Stimulated activated naive CD8-positive, alpha-beta T cell treated with anti-CD3 and anti-CD28 coated beads, Interleukin-15, Interleukin-2, amounts not matched to agents 100 ng/mL and 50 ng/mL, for 24 hours (primary cell): ENCODE measurements around the gene FGD4.
"Not testable (repeated sequence)": the region's sequence is repeated elsewhere in the genome, so short reads cannot be mapped to it uniquely, and the experiment has no call there.

Source experiments
- H3K27ac Mint-ChIP-seq: one replicate; pipeline ENCODE4 v1.8.0; 2021; ENCODE audit warnings: mild to moderate bottlenecking, mixed read lengths
- H3K27me3 Mint-ChIP-seq: one replicate; pipeline ENCODE4 v1.8.0; 2021; ENCODE audit warnings: mixed read lengths
- H3K36me3 Mint-ChIP-seq: one replicate; pipeline ENCODE4 v1.8.0; 2021; ENCODE audit warnings: low read depth, mixed read lengths
- H3K4me1 Mint-ChIP-seq: one replicate; pipeline ENCODE4 v1.8.0; 2021; ENCODE audit warnings: low read depth, mixed read lengths
- H3K4me3 Mint-ChIP-seq: one replicate; pipeline ENCODE4 v1.8.0; 2021; ENCODE audit warnings: mild to moderate bottlenecking, mixed read lengths
- H3K9me3 Mint-ChIP-seq: one replicate; pipeline ENCODE4 v1.8.0; 2021; ENCODE audit warnings: mixed read lengths

The FGD4 gene

DNA sequence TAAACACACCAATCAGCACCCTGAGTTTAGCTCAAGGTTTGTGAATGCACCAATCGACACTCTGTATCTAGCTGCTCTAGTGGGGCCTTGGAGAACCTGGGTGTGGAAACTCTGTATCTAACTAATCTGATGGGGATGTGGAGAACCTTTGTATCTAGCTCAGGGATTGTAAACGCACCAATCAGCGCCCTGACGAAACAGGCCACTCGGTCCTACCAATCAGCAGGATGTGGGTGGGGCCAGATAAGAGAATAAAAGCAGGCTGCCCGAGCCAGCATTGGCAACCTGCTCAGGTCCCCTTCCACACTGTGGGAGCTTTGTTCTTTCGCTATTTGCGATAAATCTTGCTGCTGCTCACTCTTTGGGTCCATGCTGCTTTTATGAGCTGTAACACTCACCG is 127.0 kb downstream of the FGD4 start:
- H3K4me3 Mint-ChIP-seq, H3K27ac Mint-ChIP-seq, H3K27me3 Mint-ChIP-seq, H3K9me3 Mint-ChIP-seq, H3K36me3 Mint-ChIP-seq: not testable (repeated sequence)
- H3K4me1 Mint-ChIP-seq, result peaks cover 14% of the 10 kb centered on the region

DNA sequence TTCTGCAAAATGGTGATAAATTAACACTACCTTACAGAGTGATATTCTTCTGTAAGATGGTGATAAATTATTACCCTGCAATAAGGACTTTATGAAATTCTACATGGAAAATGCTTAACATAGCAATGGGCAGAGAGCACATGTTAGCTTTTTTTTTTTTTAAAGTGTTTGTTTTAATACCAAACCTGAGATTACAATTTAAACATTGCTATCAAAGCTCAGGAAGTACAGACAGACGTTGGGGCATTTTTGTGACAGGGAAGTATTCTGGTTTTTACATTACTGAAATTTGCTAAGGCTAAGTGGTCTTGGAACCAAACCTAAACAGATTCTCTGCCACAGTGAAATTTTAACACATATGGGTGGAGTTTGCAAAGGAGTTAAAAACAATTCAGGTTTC is 133.1 kb downstream of the FGD4 start:
- Mint-ChIP-seq H3K27me3 (peaks cover 7% of the 10 kb centered on the region), H3K36me3 (no peaks in the 10 kb centered on the region), H3K4me3 (no peak overlapping the region), H3K9me3 (no peaks in the 10 kb centered on the region), H3K4me1 (peaks cover 6% of the 10 kb centered on the region), H3K27ac (no peak overlapping the region)

DNA sequence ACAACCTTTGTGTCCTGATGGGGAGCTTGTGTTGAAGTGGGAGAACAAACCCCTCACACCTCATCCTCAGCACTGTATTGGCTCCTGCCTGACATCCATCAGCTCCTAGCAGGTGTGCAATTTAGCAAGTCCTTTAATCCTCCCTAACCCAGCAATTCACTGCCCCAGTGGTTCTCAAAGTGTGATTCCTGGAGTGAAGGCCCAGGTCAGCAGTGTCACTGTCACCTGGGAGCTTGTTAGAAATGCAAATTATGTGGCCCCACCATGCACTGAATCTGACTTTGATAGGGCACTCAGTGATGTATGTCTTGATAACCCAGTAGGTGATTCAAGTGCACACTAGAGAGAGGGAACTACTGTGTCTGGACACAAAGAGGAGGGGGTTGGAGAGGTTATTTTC is 133.6 kb downstream of the FGD4 start:
- Mint-ChIP-seq H3K9me3 (no peaks in the 10 kb centered on the region), H3K4me3 (no peak overlapping the region), H3K36me3 (no peaks in the 10 kb centered on the region), H3K27me3 (peaks cover 8% of the 10 kb centered on the region), H3K27ac (no peak overlapping the region), H3K4me1 (peaks cover 6% of the 10 kb centered on the region)

DNA sequence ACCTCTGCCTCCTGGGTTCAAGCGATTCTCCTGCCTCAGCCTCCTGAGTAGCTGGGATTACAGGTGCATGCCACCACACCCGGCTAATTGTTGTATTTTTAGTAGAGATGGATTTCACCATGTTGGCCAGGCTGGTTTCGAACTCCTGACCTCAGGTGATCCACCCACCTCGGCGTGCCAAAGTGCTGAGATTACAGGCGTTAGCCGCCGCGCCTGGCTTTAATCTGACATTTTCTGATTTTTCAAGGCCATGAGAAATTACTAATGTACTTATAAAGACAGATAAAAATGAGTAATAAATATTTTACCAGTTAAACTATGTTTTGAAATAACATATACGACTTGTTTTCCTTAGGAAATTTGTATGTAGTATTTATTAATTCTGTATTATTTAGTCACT is 134.1 kb downstream of the FGD4 start:
- not testable (repeated sequence) for H3K27ac Mint-ChIP-seq, H3K36me3 Mint-ChIP-seq, H3K27me3 Mint-ChIP-seq, H3K9me3 Mint-ChIP-seq, H3K4me3 Mint-ChIP-seq, H3K4me1 Mint-ChIP-seq

DNA sequence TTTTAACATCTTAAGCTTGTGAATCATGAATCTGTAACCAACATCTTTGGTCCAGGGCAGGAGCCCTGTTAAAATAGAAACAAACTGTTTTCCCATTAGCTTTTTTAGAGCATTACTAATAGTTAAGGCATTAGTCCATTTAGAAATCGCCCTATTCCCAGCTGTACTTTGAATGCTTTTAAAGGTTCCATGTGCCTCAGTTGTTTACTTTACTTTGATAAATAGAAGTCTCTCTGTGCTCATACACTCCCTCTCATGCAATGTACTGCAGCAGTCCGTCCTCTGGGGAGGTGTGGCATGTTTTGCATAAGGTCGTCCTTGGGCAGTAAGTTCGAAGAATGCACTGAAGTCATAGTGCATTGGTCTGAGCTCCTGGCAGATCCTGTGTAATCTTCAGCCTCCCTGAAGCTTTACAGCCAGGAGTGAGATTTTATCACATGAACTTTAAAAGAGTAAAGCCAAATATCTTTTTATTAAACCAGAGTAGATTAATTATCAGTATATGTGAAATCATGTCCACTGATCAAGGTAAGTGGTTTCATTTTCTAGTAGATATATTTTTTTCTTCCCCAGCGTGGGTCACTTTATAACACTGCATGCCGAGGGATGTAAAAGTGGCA is 134.7 kb downstream of the FGD4 start:
- H3K27ac Mint-ChIP-seq, result no peak overlapping the region
- H3K9me3 Mint-ChIP-seq, result no peaks in the 10 kb centered on the region
- peak overlapping the region; percentile 57 for H3K4me3 Mint-ChIP-seq
- peaks cover 6% of the 10 kb centered on the region for H3K4me1 Mint-ChIP-seq
- H3K27me3 Mint-ChIP-seq, result peaks cover 8% of the 10 kb centered on the region
- no peaks in the 10 kb centered on the region for H3K36me3 Mint-ChIP-seq

DNA sequence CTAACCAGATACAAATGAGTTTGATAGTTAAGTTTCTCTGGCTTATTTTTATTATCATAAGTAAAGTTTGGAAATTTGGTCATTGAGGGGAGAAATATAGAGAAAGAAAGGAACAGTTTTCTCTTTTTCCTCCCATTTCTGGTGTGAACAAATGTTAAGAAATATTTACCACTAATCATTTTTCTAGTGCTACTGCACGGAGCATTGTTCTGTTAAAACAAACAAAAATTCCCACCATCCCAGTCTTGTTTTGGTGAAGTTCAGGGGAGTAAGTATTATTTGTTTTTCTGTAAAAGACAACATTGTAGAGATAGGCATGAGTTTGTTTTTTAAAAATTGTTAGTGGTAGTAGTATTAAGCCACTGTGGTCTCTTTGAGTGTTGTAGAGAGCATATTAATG is 135.3 kb downstream of the FGD4 start:
- Mint-ChIP-seq H3K27ac (no peak overlapping the region), H3K9me3 (no peaks in the 10 kb centered on the region), H3K27me3 (peaks cover 8% of the 10 kb centered on the region), H3K4me1 (peaks cover 6% of the 10 kb centered on the region), H3K4me3 (peak overlapping the region; percentile 17), H3K36me3 (no peaks in the 10 kb centered on the region)

DNA sequence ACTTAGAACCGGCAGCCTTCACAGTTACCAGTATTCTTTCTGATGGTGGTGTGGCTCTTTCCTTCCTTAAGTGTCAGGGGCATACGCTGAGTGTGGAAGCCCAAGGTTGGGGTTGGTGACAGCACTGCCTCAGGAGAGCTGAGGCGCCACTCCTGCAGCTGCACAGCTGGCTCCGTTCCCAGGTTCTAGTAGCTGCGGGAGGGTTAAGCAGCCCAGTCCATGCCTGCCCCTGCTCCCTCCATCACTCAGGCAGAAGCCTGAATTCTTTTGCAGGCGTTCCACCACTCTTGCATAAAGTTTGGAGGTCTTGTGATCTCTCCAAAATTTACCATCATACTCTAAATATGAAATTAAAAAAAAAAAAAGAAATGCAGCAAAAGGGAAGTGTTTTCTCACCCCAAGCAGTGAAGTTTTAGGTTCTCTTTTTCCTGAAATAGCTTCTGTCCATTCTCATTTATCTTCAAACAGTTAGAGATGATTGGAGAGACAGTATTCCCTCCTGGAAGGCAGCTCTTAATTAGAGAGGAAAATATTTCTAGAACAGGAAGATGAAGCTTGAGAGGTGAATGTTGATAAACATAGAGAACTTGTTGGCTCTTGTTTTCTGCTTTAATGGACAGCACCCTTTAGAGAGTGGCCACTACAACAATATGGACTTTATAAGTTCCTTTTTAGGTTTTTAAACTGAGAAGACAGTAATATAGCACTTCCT is 136.1 kb downstream of the FGD4 start:
- Mint-ChIP-seq H3K4me3 (peak overlapping the region; percentile 17), H3K9me3 (no peaks in the 10 kb centered on the region), H3K4me1 (peaks cover 6% of the 10 kb centered on the region), H3K27ac (no peak overlapping the region), H3K36me3 (no peaks in the 10 kb centered on the region), H3K27me3 (peaks cover 8% of the 10 kb centered on the region)

DNA sequence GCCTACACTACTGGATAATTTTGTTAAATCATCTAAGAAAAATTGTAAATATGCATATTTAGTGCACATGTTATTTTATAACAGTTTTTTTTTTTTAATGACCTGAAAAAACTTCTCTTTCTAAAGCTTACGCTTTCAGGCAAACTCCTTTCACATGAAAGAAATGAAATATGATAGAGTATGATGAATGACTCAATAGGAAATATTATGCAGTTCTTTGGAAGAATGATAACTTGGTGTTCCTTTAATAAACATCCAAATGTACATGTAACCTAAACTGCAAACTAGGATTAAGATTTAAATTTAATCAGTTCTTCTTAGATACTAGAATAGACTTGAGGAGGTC is 136.6 kb downstream of the FGD4 start:
- H3K4me3 Mint-ChIP-seq, result no peak overlapping the region
- no peak overlapping the region for H3K27ac Mint-ChIP-seq
- peaks cover 6% of the 10 kb centered on the region for H3K4me1 Mint-ChIP-seq
- H3K9me3 Mint-ChIP-seq, result no peaks in the 10 kb centered on the region
- peaks cover 8% of the 10 kb centered on the region for H3K27me3 Mint-ChIP-seq
- H3K36me3 Mint-ChIP-seq, result no peaks in the 10 kb centered on the region

DNA sequence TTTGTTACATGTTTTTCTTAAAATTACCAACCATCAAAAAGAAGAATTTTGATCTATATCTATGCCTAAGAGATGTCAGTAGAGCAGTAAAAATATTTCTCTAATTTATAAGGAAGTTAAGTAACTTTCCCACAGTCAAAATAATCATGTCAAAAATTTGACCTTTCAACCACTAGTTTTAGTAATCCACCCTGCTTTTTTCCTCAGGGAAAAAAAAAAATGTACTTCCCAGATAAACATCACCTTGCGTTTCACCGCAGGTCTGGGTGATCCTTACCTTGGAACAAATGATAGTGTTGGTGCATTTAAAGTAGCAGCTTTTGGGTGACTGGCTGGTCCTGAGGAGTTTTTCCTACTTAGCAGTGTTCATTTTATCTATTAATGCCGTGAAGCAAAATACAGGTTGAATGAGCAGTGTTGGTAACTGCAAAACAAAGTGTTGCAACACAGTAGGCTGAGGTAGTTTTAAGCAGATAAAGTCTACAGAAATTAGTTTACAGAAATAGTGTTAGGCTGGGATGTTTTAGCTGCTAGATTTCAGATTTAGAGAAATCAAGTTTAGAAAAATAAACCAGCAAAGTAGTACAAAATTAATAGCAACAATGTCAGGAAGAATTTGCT is 142.5 kb downstream of the FGD4 start:
- no peaks in the 10 kb centered on the region for H3K4me1 Mint-ChIP-seq
- peaks cover 5% of the 10 kb centered on the region for H3K27me3 Mint-ChIP-seq
- no peaks in the 10 kb centered on the region for H3K9me3 Mint-ChIP-seq
- no peaks in the 10 kb centered on the region for H3K36me3 Mint-ChIP-seq
- no peak overlapping the region for H3K4me3 Mint-ChIP-seq
- no peak overlapping the region for H3K27ac Mint-ChIP-seq

DNA sequence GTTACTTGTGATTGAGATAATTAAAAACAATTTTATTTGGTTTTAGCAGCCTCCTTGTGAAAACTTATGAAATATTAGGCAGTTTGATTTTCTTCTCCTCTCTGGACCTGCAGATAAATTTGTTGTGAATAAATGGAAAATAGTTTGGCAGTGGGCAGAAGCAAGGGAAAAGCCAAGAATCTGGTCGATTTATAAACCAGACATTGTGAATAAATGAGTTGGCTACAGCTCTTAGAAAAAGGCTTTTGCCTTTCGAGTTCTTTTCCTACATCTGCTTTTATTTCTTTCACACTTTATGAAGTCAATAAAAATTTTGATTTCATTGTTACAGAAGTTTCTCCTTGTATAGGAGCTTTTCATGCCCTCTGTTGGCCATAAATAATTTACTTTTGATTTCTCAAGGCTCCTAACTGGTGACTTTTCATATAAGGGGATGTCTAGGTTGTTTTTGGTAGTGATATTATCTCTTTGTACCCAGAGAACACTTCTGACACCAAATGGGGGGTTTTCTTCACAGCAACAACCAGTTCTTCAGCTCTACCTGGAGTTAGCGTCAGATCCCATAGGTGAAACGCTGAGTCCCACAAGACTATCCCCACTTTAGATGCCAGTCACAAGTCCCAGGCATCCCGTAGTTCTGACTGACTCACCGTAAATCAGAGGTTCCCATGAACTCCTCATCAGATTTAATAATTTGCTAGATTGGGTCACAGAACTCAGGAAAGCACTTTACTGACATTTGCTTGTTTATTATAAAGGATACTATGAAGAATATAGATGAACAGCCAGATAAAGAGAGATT is 143.3 kb downstream of the FGD4 start:
- H3K9me3 Mint-ChIP-seq, result no peaks in the 10 kb centered on the region
- no peak overlapping the region for H3K4me3 Mint-ChIP-seq
- H3K4me1 Mint-ChIP-seq, result no peaks in the 10 kb centered on the region
- H3K36me3 Mint-ChIP-seq, result no peaks in the 10 kb centered on the region
- H3K27me3 Mint-ChIP-seq, result no peaks in the 10 kb centered on the region
- no peak overlapping the region for H3K27ac Mint-ChIP-seq

DNA sequence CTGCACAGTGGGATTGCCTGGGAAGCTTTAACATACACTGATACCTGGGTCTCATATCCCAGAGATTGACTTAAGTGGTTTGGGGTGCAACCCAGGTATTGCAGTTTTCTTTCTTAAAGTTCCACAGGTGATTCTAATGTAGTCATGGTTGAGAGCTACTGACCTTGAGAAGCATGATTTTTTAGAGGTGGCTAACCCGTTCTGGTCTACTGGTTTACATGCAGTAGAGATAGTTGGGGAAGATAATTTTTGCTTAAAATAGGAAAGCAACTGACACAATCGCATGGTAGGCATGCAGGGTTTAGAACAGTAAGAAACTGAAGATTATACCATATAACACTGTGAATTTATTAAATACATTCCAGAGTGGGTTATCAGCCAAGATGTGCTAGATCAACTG is 145.5 kb downstream of the FGD4 start:
- H3K27me3 Mint-ChIP-seq, result no peaks in the 10 kb centered on the region
- no peak overlapping the region for H3K27ac Mint-ChIP-seq
- no peaks in the 10 kb centered on the region for H3K4me1 Mint-ChIP-seq
- no peaks in the 10 kb centered on the region for H3K36me3 Mint-ChIP-seq
- H3K9me3 Mint-ChIP-seq, result no peaks in the 10 kb centered on the region
- no peak overlapping the region for H3K4me3 Mint-ChIP-seq

DNA sequence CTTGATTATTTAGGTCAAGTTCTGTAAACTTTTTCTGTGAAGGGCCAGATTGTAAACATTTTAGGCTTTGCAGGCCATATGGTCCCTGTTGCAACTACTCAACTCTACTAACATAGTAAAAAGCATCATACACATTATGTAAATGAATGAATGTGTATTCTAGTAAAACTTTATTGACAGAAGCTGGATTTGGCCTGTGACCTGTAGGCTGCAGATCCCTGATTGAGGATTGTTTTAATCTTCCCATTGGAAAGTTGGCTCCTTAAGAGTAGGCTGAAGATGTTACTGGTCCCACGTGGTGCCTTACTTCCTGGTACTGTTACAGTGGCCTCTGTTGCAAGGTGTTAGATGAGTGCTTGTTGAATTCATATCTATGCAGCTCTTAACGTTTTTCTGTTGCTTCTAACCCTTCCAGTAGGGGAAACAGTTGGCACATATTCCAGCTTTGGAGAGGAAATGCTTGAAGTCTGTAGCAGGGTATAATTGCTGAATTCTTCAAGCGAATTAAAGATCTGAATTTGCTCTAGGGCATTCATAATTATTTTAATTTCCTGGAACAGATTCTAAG is 146.1 kb downstream of the FGD4 start:
- H3K27ac Mint-ChIP-seq, result no peak overlapping the region
- no peak overlapping the region for H3K4me3 Mint-ChIP-seq
- H3K9me3 Mint-ChIP-seq, result no peaks in the 10 kb centered on the region
- H3K27me3 Mint-ChIP-seq, result no peaks in the 10 kb centered on the region
- no peaks in the 10 kb centered on the region for H3K36me3 Mint-ChIP-seq
- H3K4me1 Mint-ChIP-seq, result no peaks in the 10 kb centered on the region

DNA sequence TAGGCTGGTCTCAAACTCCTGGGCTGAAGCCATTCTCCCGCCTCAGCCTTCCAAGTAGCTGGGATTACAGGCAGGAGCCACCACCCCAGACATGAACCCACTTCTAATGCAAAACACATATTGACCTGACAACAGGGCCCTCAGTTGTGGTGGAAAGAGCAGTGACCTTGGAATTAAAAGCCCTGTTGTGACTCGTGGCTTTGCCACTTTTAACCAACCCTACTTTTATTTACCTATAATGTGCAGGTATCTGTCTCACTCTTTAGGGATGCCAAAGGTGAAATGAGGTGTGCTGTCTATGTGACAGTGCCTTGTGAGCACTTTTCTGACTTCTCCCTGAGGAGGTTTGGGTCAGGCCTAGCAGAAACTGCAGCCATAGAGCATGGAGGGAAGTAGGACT is 146.9 kb downstream of the FGD4 start:
- Mint-ChIP-seq H3K4me1 (no peaks in the 10 kb centered on the region), H3K27me3 (no peaks in the 10 kb centered on the region), H3K9me3 (no peaks in the 10 kb centered on the region), H3K4me3 (no peak overlapping the region), H3K27ac (no peak overlapping the region), H3K36me3 (no peaks in the 10 kb centered on the region)

DNA sequence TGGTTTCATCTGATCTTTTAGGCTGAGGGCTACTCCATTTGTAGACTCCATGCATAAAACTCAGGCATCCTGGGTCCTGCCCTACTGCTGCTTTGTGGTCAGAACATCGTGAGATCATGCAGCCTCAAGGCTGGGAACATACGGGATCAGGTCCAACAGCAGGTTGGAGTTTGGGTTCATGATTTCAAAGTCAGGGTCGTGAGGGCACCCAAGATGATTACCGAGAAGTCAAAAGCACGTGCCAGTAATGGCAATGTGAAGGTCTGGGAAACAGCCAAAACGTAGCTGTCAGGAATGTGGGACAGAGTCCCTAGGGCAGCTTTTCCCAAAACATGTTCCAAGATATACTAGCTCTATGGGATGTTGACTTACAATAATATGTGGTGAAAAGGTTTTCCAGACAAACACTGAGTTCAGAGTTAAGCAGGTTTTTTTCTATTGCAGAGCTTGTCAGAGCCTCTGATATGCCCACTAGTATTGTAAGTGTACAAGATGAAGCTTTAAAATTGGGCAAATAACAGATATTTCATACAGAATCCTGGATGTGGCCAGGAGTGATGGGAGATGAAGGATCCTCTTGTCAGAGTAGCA is 149.4 kb downstream of the FGD4 start:
- Mint-ChIP-seq H3K9me3 (no peaks in the 10 kb centered on the region), H3K4me1 (no peaks in the 10 kb centered on the region), H3K36me3 (no peaks in the 10 kb centered on the region), H3K27ac (no peak overlapping the region), H3K4me3 (no peak overlapping the region), H3K27me3 (no peaks in the 10 kb centered on the region)

DNA sequence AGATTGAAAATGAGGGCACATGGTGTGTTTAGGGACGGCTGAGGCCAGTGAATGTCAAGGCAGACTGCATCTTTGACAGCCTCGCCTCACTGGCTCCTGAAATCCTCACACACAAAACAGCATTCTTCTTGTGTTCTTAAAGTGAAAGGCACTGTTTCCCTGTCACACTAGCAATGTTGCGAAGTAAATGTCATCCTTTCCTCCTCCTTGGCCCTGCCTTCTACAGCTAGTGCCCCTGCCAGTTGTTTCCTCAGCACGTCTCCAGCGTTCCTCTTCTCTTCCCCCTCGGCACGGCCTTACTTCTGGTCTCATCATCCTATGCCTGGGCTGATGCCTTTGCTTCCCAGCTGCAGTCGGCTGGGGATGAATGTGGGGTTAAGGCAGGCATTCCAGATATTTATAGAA is 150.3 kb downstream of the FGD4 start:
- no peaks in the 10 kb centered on the region for H3K36me3 Mint-ChIP-seq
- no peak overlapping the region for H3K4me3 Mint-ChIP-seq
- H3K27me3 Mint-ChIP-seq, result no peaks in the 10 kb centered on the region
- H3K9me3 Mint-ChIP-seq, result no peaks in the 10 kb centered on the region
- H3K4me1 Mint-ChIP-seq, result no peaks in the 10 kb centered on the region
- no peak overlapping the region for H3K27ac Mint-ChIP-seq
